Skin epidermis (tissue), 12 donors: ENCODE results near the gene KRT39.
"Not testable (repeated sequence)": the region's sequence is repeated elsewhere in the genome, so short reads cannot be mapped to it uniquely, and the experiment has no call there.

Experiments
- H3K27ac ChIP-seq, 21 experiments: fragments of 200-600 bp; sonication (generic) in 11 of 21; one replicate each; pipeline ENCODE4 v1.5.0; 2020; ENCODE audit warnings: mild to moderate bottlenecking in 3 of 21, inconsistent platforms in 2 of 21, moderate library complexity in 2 of 21
- H3K4me3 ChIP-seq, 7 experiments: fragments of 200-600 bp; sonication (generic) in 2 of 7; one replicate each; pipeline ENCODE4 v1.5.0; 2020; ENCODE audit warnings: inconsistent platforms in 2 of 7, mild to moderate bottlenecking in 2 of 7, moderate library complexity in 1 of 7

KRT39 gene

GRCh38 chr17:40966848-40967247, at the start of gene KRT39:
KRT39 (minus strand) TSS chr17:40966948; CDS start chr17:40966856, 92 bp downstream.
- Histone ChIP-seq H3K4me3 (no peak within 1 kb of the TSS), H3K27ac (no peak within 1 kb of the TSS)

GRCh38 chr17:41015454-41015853, 48.7 kb upstream of the KRT39 start:
- no peak overlapping the region for H3K4me3 ChIP-seq
- H3K27ac ChIP-seq = no peak overlapping the region

- no peak overlapping the region for H3K4me3 ChIP-seq
- H3K27ac ChIP-seq = no peak overlapping the region
Measured at GRCh38 chr17:41013606-41014005, 46.9 kb upstream of the KRT39 start.

GRCh38 chr17:41013181-41013580, 46.4 kb upstream of the KRT39 start:
- Histone ChIP-seq H3K4me3 (no peak overlapping the region), H3K27ac (no peak overlapping the region)

GRCh38 chr17:41012326-41013120, 45.8 kb upstream of the KRT39 start:
- no peak overlapping the region for H3K27ac ChIP-seq
- no peak overlapping the region for H3K4me3 ChIP-seq

GRCh38 chr17:41010441-41010840, 43.7 kb upstream of the KRT39 start:
- Histone ChIP-seq H3K4me3 (no peak overlapping the region), H3K27ac (no peak overlapping the region)

GRCh38 chr17:41009936-41010335, 43.2 kb upstream of the KRT39 start:
- H3K27ac ChIP-seq = no peak overlapping the region
- H3K4me3 ChIP-seq = no peak overlapping the region

GRCh38 chr17:41009301-41009760, 42.6 kb upstream of the KRT39 start:
- no peak overlapping the region for H3K27ac ChIP-seq
- H3K4me3 ChIP-seq = no peak overlapping the region

- H3K4me3 ChIP-seq = no peak within 1 kb of the TSS
- H3K27ac ChIP-seq = no peak within 1 kb of the TSS
Measured at GRCh38 chr17:41008811-41009210, 42.1 kb upstream of the KRT39 start, which contains the start of gene KRTAP3-1. KRTAP3-1 (minus strand) TSS chr17:41009128; CDS start chr17:41009074, 54 bp downstream.

GRCh38 chr17:41004397-41004796, 37.6 kb upstream of the KRT39 start:
- Histone ChIP-seq H3K4me3 (no peak overlapping the region), H3K27ac (no peak overlapping the region)

- no peak overlapping the region for H3K27ac ChIP-seq
Measured at GRCh38 chr17:41003926-41004325, 37.2 kb upstream of the KRT39 start.

GRCh38 chr17:41002814-41003213, 36.1 kb upstream of the KRT39 start:
- Histone ChIP-seq H3K27ac (no peak overlapping the region), H3K4me3 (no peak overlapping the region)

More at GRCh38 chr17:41003926-41004325, 37.2 kb upstream of the KRT39 start:
- no peak overlapping the region for H3K4me3 ChIP-seq

GRCh38 chr17:41001795-41002194, 35.0 kb upstream of the KRT39 start:
- no peak overlapping the region for H3K27ac ChIP-seq

GRCh38 chr17:40999563-40999962, 32.8 kb upstream of the KRT39 start, which contains the start of gene KRTAP3-2:
KRTAP3-2 (minus strand) TSS chr17:40999906; CDS start chr17:40999853, 53 bp downstream.
- not testable (repeated sequence) for H3K27ac ChIP-seq, H3K4me3 ChIP-seq

More at GRCh38 chr17:41001795-41002194, 35.0 kb upstream of the KRT39 start:
- H3K4me3 ChIP-seq = no peak overlapping the region

- H3K27ac ChIP-seq = no peak overlapping the region
- H3K4me3 ChIP-seq = no peak overlapping the region
Measured at GRCh38 chr17:40997361-40997760, 30.6 kb upstream of the KRT39 start.

GRCh38 chr17:40996829-40997228, 30.1 kb upstream of the KRT39 start:
- no peak overlapping the region for H3K4me3 ChIP-seq
- H3K27ac ChIP-seq = no peak overlapping the region

- no peak overlapping the region for H3K4me3 ChIP-seq
- no peak overlapping the region for H3K27ac ChIP-seq
Measured at GRCh38 chr17:40995116-40995515, 28.4 kb upstream of the KRT39 start.

GRCh38 chr17:40993839-40994238, 27.1 kb upstream of the KRT39 start, which contains the start of gene KRTAP3-3:
KRTAP3-3 (minus strand) TSS chr17:40994164; CDS start chr17:40994097, 67 bp downstream.
- Histone ChIP-seq H3K4me3 (no peak within 1 kb of the TSS), H3K27ac (no peak within 1 kb of the TSS)

GRCh38 chr17:40993084-40993483, 26.3 kb upstream of the KRT39 start:
- H3K4me3 ChIP-seq = no peak overlapping the region
- H3K27ac ChIP-seq = no peak overlapping the region

GRCh38 chr17:40992666-40993065, 25.9 kb upstream of the KRT39 start:
- no peak overlapping the region for H3K27ac ChIP-seq
- no peak overlapping the region for H3K4me3 ChIP-seq

GRCh38 chr17:40986920-40987319, 20.2 kb upstream of the KRT39 start:
- Histone ChIP-seq H3K4me3 (no peak overlapping the region), H3K27ac (no peak overlapping the region)
